ENCODE data around the gene RGS19. TPM values are rescaled to one million over a fixed set of nuclear protein-coding genes. Genes with fewer than 3 reads are reported as not detected.
A peak's percentile ranks its signal among the peaks of the same experiment; 100 is the strongest.

Gene RGS19
- total RNA-seq, 1 donor from 2014 or later = 53.4 TPM

DNA sequence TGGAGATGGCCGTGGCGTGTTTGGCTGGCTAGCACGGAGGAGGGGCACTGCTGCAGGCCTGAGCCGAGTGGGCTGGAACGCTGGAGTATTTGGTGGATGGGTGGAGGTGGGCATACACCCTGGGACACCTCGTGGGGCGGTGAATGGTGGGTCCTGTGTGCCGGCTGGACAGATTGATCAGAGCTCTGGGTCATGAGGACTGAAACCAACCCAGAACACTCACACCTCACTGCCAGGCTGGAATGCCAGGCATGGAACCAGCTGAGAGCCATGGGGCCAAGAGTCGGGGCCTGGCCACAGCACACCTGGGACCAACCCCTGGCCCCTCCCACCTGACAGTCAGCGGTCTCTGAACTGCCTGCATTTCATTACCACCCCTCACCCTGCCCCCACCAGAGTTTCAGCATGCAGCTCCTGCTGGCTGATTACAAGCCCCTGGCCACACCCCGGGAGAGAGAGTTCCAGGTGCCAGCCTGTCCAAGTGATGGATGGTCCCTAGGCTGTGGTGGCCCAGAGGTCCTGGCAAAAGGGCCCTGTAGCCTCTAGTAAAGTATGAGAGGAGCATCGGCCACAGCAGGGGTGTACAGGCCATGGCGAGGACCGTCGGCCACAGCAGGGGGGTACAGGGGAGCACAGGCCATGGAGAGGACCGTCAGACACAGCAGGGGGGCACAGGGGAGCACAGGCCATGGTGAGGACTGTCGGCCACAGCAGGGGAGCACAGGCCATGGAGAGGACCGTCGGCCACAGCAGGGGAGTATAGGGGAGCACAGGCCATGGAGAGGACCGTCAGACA, 24.8 kb upstream of the RGS19 start:
- DNase-seq (no peak), ATAC-seq (ENCODE audit: low read depth) (no peak)
- Mint-ChIP-seq H3K27me3 (peaks cover 5% of the 10 kb centered on the region), H3K9me3 (no peaks in the 10 kb centered on the region), H3K36me3 (ENCODE audit: low read depth) (peaks cover under 1% of the 10 kb centered on the region), H3K4me3 (no peak overlapping the region), H3K4me1 (peaks cover 52% of the 10 kb centered on the region), H3K27ac (no peak overlapping the region)
- intact Hi-C loops (cut with micrococcal nuclease) = loop anchor here (5.0 to 10.0 kb wide), 2 partner anchors 67 to 239 kb away; partner anchors contain the start of genes ABHD16B, C20orf204 and TPD52L2
- CTCF ChIA-PET = no interaction called here
- POLR2A ChIA-PET = no interaction called here
- TF ChIP-seq CTCF (IDR thresholded peaks at IDR 0.05) = no peak

GRCh38 chr20:64102647-64103354, 23.5 kb upstream of the RGS19 start:
- Mint-ChIP-seq H3K27ac (no peak overlapping the region), H3K4me3 (peak overlapping the region; percentile 82), H3K9me3 (no peaks in the 10 kb centered on the region), H3K27me3 (peaks cover 5% of the 10 kb centered on the region), H3K4me1 (peaks cover 40% of the 10 kb centered on the region), H3K36me3 (ENCODE audit: low read depth) (peaks cover 9% of the 10 kb centered on the region)
- CTCF ChIA-PET = interaction anchor here (0.8 to 2.3 kb wide), 2 partner anchors 9 to 19 kb away, joined by 3 to 18 read pairs; partner anchors contain the start of gene LKAAEAR1
- peak; percentile 18 for DNase-seq
- intact Hi-C loops (cut with micrococcal nuclease) = loop anchor here (1.0 to 10.0 kb wide), 3 partner anchors 18 to 238 kb away; partner anchors contain the start of genes ABHD16B, C20orf204 and TPD52L2
- TF ChIP-seq CTCF (IDR thresholded peaks at IDR 0.05) = no peak
- POLR2A ChIA-PET = interaction anchor here (0.9 to 2.3 kb wide), 4 partner anchors 17 to 25 kb away, joined by 3 to 12 read pairs (median 6); partner anchors contain the start of genes LKAAEAR1, OPRL1 and RGS19
- ATAC-seq (ENCODE audit: low read depth) = no peak

DNA sequence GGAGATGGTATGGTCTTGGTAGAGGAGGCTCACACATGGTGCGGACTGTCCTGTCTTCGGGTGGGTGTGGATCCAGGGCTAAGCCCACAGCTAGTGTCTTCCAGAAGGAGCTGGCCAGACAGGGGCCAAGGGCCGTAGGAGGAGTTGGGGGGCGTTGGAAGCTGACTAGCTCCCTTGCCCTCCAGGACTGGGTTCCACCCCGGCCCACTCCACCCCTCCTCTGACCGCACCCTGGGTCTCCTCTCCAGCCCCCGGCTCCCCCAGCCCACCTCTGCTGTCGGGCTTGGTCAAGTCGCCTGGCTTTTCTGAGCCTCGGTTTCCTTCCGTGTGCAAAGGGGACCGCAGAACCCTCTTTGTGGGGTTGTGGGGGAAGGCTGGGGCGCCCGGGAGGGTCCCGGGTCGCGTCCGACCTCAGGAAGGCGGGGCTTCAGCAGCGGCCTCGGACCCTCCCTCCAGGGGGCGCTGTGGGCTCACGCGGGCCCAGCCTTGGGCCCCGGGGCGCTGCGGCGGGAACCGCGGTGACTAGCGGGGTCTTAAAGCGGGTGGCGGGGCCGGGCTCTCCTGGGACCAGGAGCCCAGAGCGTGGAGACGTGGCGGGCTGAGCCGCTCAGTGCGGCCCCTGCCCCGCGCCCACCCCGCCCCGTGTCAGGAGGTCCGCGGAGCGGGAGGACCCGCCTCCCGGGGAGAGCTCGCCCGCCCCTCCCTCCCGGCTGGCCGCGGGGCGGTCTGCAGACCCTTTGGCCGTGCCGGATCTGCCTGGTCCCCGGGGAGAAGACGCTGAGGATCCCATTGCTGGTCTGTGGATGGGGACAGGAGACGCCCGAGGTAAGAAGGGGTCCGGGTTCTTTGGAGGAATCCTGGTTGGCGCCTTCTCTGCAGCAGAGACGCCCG, 22.7 kb upstream of the RGS19 start:
- no peak for TF ChIP-seq CTCF (IDR thresholded peaks at IDR 0.05)
- Mint-ChIP-seq H3K4me1 (peaks cover 32% of the 10 kb centered on the region), H3K36me3 (ENCODE audit: low read depth) (peaks cover 12% of the 10 kb centered on the region), H3K27me3 (peaks cover 5% of the 10 kb centered on the region), H3K9me3 (no peaks in the 10 kb centered on the region), H3K27ac (no peak overlapping the region), H3K4me3 (peak overlapping the region; percentile 82)
- intact Hi-C loops (cut with micrococcal nuclease) = loop anchor here (1.0 to 10.0 kb wide), 4 partner anchors 18 to 237 kb away; partner anchors contain the start of genes ABHD16B, C20orf204, TCEA2 and TPD52L2
- DNase-seq = peak; percentile 81
- ChIA-PET POLR2A (interaction anchor here (0.9 to 2.3 kb wide), 5 partner anchors 18 to 24 kb away, joined by 3 to 12 read pairs (median 6); partner anchors contain the start of genes LKAAEAR1, OPRL1 and RGS19), CTCF (interaction anchor here (0.6 to 2.3 kb wide), 6 partner anchors 9 to 24 kb away, joined by 3 to 18 read pairs (median 4); partner anchors contain the start of gene LKAAEAR1)
- peak; percentile 42 for ATAC-seq (ENCODE audit: low read depth)

GRCh38 chr20:64100946-64101688, 21.8 kb upstream of the RGS19 start:
- Mint-ChIP-seq H3K27me3 (peaks cover 5% of the 10 kb centered on the region), H3K27ac (peak overlapping the region; percentile 83), H3K36me3 (ENCODE audit: low read depth) (peaks cover 17% of the 10 kb centered on the region), H3K4me1 (peaks cover 33% of the 10 kb centered on the region), H3K9me3 (peaks cover 3% of the 10 kb centered on the region), H3K4me3 (peak overlapping the region; percentile 65)
- intact Hi-C loops (cut with micrococcal nuclease) = loop anchor here (1.0 to 10.0 kb wide), 5 partner anchors 17 to 236 kb away; partner anchors contain the start of genes ABHD16B, C20orf204, LKAAEAR1 and RGS19
- TF ChIP-seq CTCF (IDR thresholded peaks at IDR 0.05) = no peak
- CTCF ChIA-PET = interaction anchor here (0.6 to 2.4 kb wide), 7 partner anchors 10 to 23 kb away, joined by 3 to 18 read pairs (median 7); partner anchors contain the start of gene LKAAEAR1
- no peak for ATAC-seq (ENCODE audit: low read depth)
- POLR2A ChIA-PET = interaction anchor here (1.0 to 3.0 kb wide), 6 partner anchors 17 to 460 kb away, joined by 4 to 27 read pairs (median 12); partner anchors contain the start of genes LKAAEAR1, OPRL1 and RGS19
- DNase-seq = no peak
